GM12872 (cell line): ENCODE measurements around the gene CD151.

Experiments
- CTCF ChIP-seq: IDR thresholded peaks from 3 replicates; pipeline ENCODE4 v1.5.1; 2011; ENCODE audit warnings: low read depth, mild to moderate bottlenecking, low read length, moderate library complexity; ENCODE audit not compliant: insufficient read depth

The CD151 gene

GRCh38 chr11:884578-885070 lies 51.9 kb downstream of the CD151 start:
- no peak for TF ChIP-seq CTCF

GRCh38 chr11:886568-886967 lies 53.8 kb downstream of the CD151 start:
- TF ChIP-seq CTCF = no peak

GRCh38 chr11:887589-887988 lies 54.8 kb downstream of the CD151 start:
- TF ChIP-seq CTCF = no peak
